H9 (cell line): Measurements from ENCODE around the gene PRKACG. TPM values are rescaled to one million over a fixed set of nuclear protein-coding genes. Genes with fewer than 3 reads are reported as not detected.
A peak's percentile ranks its signal among the peaks of the same experiment; 100 is the strongest.

ENCODE experiments used
- DNase-seq: peaks from one replicate; pipeline ENCODE4 v3.0.0-alpha.2; 2017
- H2AFZ ChIP-seq: one replicate; pipeline ENCODE4 v1.6.1; 2013; ENCODE audit warnings: mild to moderate bottlenecking, low read length, control low read depth, moderate library complexity
- H2AK5ac ChIP-seq: 2 replicates; pipeline ENCODE4 v1.6.1; 2013; ENCODE audit warnings: low read length, control low read depth, mixed read lengths; ENCODE audit not compliant: insufficient read length
- H2BK120ac ChIP-seq: one replicate; pipeline ENCODE4 v1.6.1; 2013; ENCODE audit warnings: low read depth, mild to moderate bottlenecking, low read length, control low read depth, inconsistent platforms; ENCODE audit not compliant: poor library complexity, severe bottlenecking
- H2BK12ac ChIP-seq: 2 replicates; pipeline ENCODE4 v1.6.1; 2013; ENCODE audit warnings: low read length, control low read depth, mixed read lengths, low read depth; ENCODE audit not compliant: insufficient read length
- H2BK15ac ChIP-seq: 2 replicates; pipeline ENCODE4 v1.6.1; 2013; ENCODE audit warnings: low read depth, low read length, control low read depth
- H2BK20ac ChIP-seq: one replicate; pipeline ENCODE4 v1.6.1; 2013; ENCODE audit warnings: low read depth, mild to moderate bottlenecking, low read length, control low read depth, inconsistent platforms; ENCODE audit not compliant: poor library complexity, severe bottlenecking
- H2BK5ac ChIP-seq: 2 replicates; pipeline ENCODE4 v1.6.1; 2013; ENCODE audit warnings: low read length, control low read depth, mixed read lengths; ENCODE audit not compliant: insufficient read length
- H3K14ac ChIP-seq: 2 replicates; pipeline ENCODE4 v1.6.1; 2013; ENCODE audit warnings: low read length, control low read depth; ENCODE audit not compliant: insufficient read depth
- H3K18ac ChIP-seq: 2 replicates; pipeline ENCODE4 v1.6.1; 2013; ENCODE audit warnings: low read depth, mild to moderate bottlenecking, mixed read lengths, low read length, control low read depth; ENCODE audit not compliant: insufficient read length
- H3K23ac ChIP-seq: 2 replicates; pipeline ENCODE4 v1.6.1; 2013; ENCODE audit warnings: low read length, control low read depth, mixed read lengths, low read depth; ENCODE audit not compliant: insufficient read length
- H3K23me2 ChIP-seq: 2 replicates; pipeline ENCODE4 v1.6.1; 2013; ENCODE audit warnings: low read depth, mild to moderate bottlenecking, mixed read lengths, low read length, control low read depth; ENCODE audit not compliant: insufficient read length, poor library complexity, severe bottlenecking
- H3K27ac ChIP-seq: 2 replicates; pipeline ENCODE4 v1.5.1; 2013; ENCODE audit warnings: low read length, control low read depth, mixed read lengths, low read depth; ENCODE audit not compliant: insufficient read length
- H3K27me3 ChIP-seq: 2 replicates; pipeline ENCODE4 v1.6.1; 2013; ENCODE audit warnings: low read length, control low read depth, inconsistent platforms; ENCODE audit not compliant: insufficient read depth
- H3K4ac ChIP-seq: 2 replicates; pipeline ENCODE4 v1.6.1; 2013; ENCODE audit warnings: low read depth, mild to moderate bottlenecking, control low read depth, inconsistent platforms, low read length, moderate library complexity
- H3K4me1 ChIP-seq: 2 replicates; pipeline ENCODE4 v1.6.1; 2013; ENCODE audit warnings: low read length, control low read depth, inconsistent platforms; ENCODE audit not compliant: insufficient read depth
- H3K4me2 ChIP-seq: 2 replicates; pipeline ENCODE4 v1.6.1; 2013; ENCODE audit warnings: low read length, control low read depth, mixed read lengths; ENCODE audit not compliant: insufficient read length, insufficient read depth
- H3K56ac ChIP-seq: 2 replicates; pipeline ENCODE4 v1.6.1; 2013; ENCODE audit warnings: low read depth, mild to moderate bottlenecking, mixed read lengths, low read length, control low read depth; ENCODE audit not compliant: insufficient read length
- H3K79me1 ChIP-seq: 2 replicates; pipeline ENCODE4 v1.6.1; 2013; ENCODE audit warnings: low read depth, mild to moderate bottlenecking, moderate library complexity, low read length, control low read depth, inconsistent platforms; ENCODE audit not compliant: insufficient read depth, poor library complexity, severe bottlenecking
- H3K79me2 ChIP-seq: 2 replicates; pipeline ENCODE4 v1.6.1; 2013; ENCODE audit warnings: low read length, control low read depth, inconsistent platforms; ENCODE audit not compliant: insufficient read depth
- H3K9ac ChIP-seq: 2 replicates; pipeline ENCODE4 v1.6.1; 2013; ENCODE audit warnings: low read length, control low read depth, mixed read lengths; ENCODE audit not compliant: insufficient read length; ENCODE audit errors: extremely low read depth
- H3K9me3 ChIP-seq: one replicate; pipeline ENCODE4 v1.6.1; 2013; ENCODE audit warnings: low read depth, low read length, inconsistent platforms; ENCODE audit not compliant: control insufficient read depth
- H3T11ph ChIP-seq: one replicate; pipeline ENCODE4 v1.6.1; 2013; ENCODE audit warnings: mild to moderate bottlenecking, low read length, control low read depth, inconsistent platforms
- H4K20me1 ChIP-seq: one replicate; pipeline ENCODE4 v1.6.1; 2013; ENCODE audit not compliant: control insufficient read depth, insufficient read length, insufficient read depth
- H4K5ac ChIP-seq: 2 replicates; pipeline ENCODE4 v1.6.1; 2013; ENCODE audit warnings: low read depth, mild to moderate bottlenecking, mixed read lengths, low read length, control low read depth; ENCODE audit not compliant: insufficient read length
- H4K8ac ChIP-seq: replicated peaks from 2 replicates; pipeline ENCODE4 v1.6.1; 2013; ENCODE audit warnings: low read length, control low read depth, mixed read lengths, low read depth; ENCODE audit not compliant: insufficient read length
- H4K91ac ChIP-seq: 2 replicates; pipeline ENCODE4 v1.6.1; 2013; ENCODE audit warnings: low read depth, mild to moderate bottlenecking, moderate library complexity, mixed read lengths, low read length, control low read depth; ENCODE audit not compliant: insufficient read length
- H3K27ac Mint-ChIP-seq, 3 experiments: 2 replicates in 2 of 3; 3 replicates in 1 of 3; pipeline ENCODE4 v1.8.0; 2020 to 2021; ENCODE audit warnings: mixed read lengths in 3 of 3, mild to moderate bottlenecking in 1 of 3, moderate library complexity in 1 of 3
- H3K27me3 Mint-ChIP-seq: 2 replicates; pipeline ENCODE4 v1.8.0; 2021; ENCODE audit warnings: low read depth, mild to moderate bottlenecking, moderate library complexity, mixed read lengths
- H3K36me3 Mint-ChIP-seq, 3 experiments: 2 replicates in 2 of 3; 3 replicates in 1 of 3; pipeline ENCODE4 v1.8.0; 2020 to 2021; ENCODE audit warnings: low read depth in 3 of 3, mixed read lengths in 3 of 3; ENCODE audit not compliant: insufficient read depth in 1 of 3
- H3K4me1 Mint-ChIP-seq, 2 experiments: 2 replicates each; pipeline ENCODE4 v1.8.0; 2020; ENCODE audit warnings: mixed read lengths in 2 of 2
- H3K4me3 Mint-ChIP-seq, 2 experiments: 2 replicates in 1 of 2; 3 replicates in 1 of 2; pipeline ENCODE4 v1.8.0; 2020 to 2021; ENCODE audit warnings: mild to moderate bottlenecking in 2 of 2, mixed read lengths in 2 of 2, moderate library complexity in 1 of 2
- H3K9me3 Mint-ChIP-seq, 2 experiments: 2 replicates in 1 of 2; 3 replicates in 1 of 2; pipeline ENCODE4 v1.8.0; 2020; ENCODE audit warnings: mild to moderate bottlenecking in 2 of 2, mixed read lengths in 2 of 2, moderate library complexity in 1 of 2
- CTCF ChIP-seq: fragments of 200-600 bp; sonication (generic); conservative IDR thresholded peaks from 3 replicates; pipeline ENCODE4 v1.8.0; 2021; ENCODE audit warnings: antibody characterized with exemption, mild to moderate bottlenecking
- WGBS: extraction: QIAGEN DNeasy Blood & Tissue Kit; methylation state at CpG from one replicate; pipeline ENCODE4 v1.1.7; 2013; ENCODE audit warnings: missing lambda C conversion rate, low lambda C conversion rate, mixed read lengths; ENCODE audit not compliant: insufficient read length; ENCODE audit errors: extremely low coverage; 5-methylcytosine and 5-hydroxymethylcytosine counted together
- total RNA-seq: library from RNA; stranded (reverse); gene quantifications from 2 replicates; pipeline ENCODE4 v1.2.1, GENCODE V29; 2021

PRKACG gene
- total RNA-seq, 1 experiment from 2014 or later = not detected

GRCh38 chr9:69046723-69047122, 32.8 kb upstream of the PRKACG start:
- no peaks in the 10 kb centered on the region for H3K23me2 ChIP-seq
- H3K56ac ChIP-seq = no peak overlapping the region
- H3K23ac ChIP-seq = no peak overlapping the region
- H2BK5ac ChIP-seq = no peak overlapping the region
- H3K4me3 Mint-ChIP-seq = no peak overlapping the region
- H3K9me3 ChIP-seq = no peaks in the 10 kb centered on the region
- H2AFZ ChIP-seq = no peak overlapping the region
- H2AK5ac ChIP-seq = no peak overlapping the region
- no peak overlapping the region for H4K8ac ChIP-seq
- H3K4me2 ChIP-seq = no peak overlapping the region
- H3K18ac ChIP-seq = no peak overlapping the region
- H2BK15ac ChIP-seq = no peak overlapping the region
- no peak for DNase-seq
- H4K20me1 ChIP-seq = no peaks in the 10 kb centered on the region
- no peaks in the 10 kb centered on the region for H3K79me1 ChIP-seq
- H3K27me3 ChIP-seq = no peaks in the 10 kb centered on the region
- WGBS = no CpG with 5 or more reads among the region's 4 CpGs
- no peaks in the 10 kb centered on the region for H3K9me3 Mint-ChIP-seq
- H2BK120ac ChIP-seq = no peak overlapping the region
- H2BK20ac ChIP-seq = no peak overlapping the region
- H4K5ac ChIP-seq = no peak overlapping the region
- no peak overlapping the region for H4K91ac ChIP-seq
- peaks cover 8% of the 10 kb centered on the region for H3K4me1 ChIP-seq
- H3K4ac ChIP-seq = no peak overlapping the region
- no peak overlapping the region for H3K14ac ChIP-seq
- peaks cover 2% of the 10 kb centered on the region; the same call in 1 of the 2 replicates for H3K79me2 ChIP-seq
- no peak overlapping the region for H2BK12ac ChIP-seq
- H3K9ac ChIP-seq = no peak overlapping the region
- H3K27ac ChIP-seq = no peak overlapping the region
- peak overlapping the region in 2 of 3 experiments; percentile 64 to 81; a peak in 3 of 7 replicates for H3K27ac Mint-ChIP-seq
- TF ChIP-seq CTCF = no peak
- no peak overlapping the region for H3T11ph ChIP-seq
- peaks cover 38 to 42% of the 10 kb centered on the region in 2 experiments for H3K4me1 Mint-ChIP-seq
- no peaks in the 10 kb centered on the region for H3K27me3 Mint-ChIP-seq
- peaks cover 18 to 35% (median 34%) of the 10 kb centered on the region in 3 experiments; a peak in 6 of 7 replicates for H3K36me3 Mint-ChIP-seq
